ENCODE data around the gene MAP3K13. TPM values are rescaled to one million over a fixed set of nuclear protein-coding genes. Genes with fewer than 3 reads are reported as not detected.

The MAP3K13 gene, protein sequence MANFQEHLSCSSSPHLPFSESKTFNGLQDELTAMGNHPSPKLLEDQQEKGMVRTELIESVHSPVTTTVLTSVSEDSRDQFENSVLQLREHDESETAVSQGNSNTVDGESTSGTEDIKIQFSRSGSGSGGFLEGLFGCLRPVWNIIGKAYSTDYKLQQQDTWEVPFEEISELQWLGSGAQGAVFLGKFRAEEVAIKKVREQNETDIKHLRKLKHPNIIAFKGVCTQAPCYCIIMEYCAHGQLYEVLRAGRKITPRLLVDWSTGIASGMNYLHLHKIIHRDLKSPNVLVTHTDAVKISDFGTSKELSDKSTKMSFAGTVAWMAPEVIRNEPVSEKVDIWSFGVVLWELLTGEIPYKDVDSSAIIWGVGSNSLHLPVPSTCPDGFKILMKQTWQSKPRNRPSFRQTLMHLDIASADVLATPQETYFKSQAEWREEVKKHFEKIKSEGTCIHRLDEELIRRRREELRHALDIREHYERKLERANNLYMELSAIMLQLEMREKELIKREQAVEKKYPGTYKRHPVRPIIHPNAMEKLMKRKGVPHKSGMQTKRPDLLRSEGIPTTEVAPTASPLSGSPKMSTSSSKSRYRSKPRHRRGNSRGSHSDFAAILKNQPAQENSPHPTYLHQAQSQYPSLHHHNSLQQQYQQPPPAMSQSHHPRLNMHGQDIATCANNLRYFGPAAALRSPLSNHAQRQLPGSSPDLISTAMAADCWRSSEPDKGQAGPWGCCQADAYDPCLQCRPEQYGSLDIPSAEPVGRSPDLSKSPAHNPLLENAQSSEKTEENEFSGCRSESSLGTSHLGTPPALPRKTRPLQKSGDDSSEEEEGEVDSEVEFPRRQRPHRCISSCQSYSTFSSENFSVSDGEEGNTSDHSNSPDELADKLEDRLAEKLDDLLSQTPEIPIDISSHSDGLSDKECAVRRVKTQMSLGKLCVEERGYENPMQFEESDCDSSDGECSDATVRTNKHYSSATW
- total RNA-seq: 22.6 and 23.0 TPM in 2 replicates

DNA sequence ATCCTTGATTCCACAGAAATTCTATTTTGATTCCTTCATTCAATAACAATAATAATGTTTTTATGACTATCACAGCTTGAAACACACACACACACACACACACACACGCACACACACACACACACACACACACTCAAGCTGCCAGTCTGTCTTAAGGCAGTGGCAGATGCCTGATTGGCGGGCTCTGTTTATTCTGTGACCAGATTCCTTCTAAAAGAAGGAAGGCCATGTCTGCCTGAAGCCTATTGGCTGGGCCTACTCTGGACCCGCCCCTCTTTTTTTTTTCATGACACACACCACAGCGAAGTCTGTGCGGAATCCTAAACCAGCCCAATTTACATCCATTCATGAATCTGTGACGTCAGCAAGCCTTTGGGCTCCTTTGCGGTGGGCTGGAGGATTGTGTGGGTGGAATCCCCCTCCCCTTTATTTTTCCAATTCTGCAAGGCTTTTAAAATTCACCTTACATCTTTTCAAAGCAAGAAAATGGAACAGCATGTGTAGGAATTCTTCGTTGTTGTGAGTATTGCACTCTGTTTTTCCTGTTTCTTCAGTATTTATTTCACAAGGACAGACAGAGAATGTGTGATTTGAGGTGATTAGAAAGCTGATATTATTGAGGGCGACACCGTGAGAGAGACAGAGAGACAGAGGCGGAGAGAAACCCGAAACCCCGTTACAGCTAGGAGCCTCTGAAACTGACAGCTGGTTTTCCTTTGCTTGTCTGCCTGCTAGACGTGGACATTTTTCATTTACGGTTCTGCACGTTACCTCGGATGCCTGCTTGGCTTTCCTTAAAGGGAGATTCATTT lies at the start of gene MAP3K13:
Gene MAP3K13, plus strand, starts transcription at position 287 of the 812 bp plus-strand sequence. CDS start 65,446 bp downstream, outside the sequence.

DNA sequence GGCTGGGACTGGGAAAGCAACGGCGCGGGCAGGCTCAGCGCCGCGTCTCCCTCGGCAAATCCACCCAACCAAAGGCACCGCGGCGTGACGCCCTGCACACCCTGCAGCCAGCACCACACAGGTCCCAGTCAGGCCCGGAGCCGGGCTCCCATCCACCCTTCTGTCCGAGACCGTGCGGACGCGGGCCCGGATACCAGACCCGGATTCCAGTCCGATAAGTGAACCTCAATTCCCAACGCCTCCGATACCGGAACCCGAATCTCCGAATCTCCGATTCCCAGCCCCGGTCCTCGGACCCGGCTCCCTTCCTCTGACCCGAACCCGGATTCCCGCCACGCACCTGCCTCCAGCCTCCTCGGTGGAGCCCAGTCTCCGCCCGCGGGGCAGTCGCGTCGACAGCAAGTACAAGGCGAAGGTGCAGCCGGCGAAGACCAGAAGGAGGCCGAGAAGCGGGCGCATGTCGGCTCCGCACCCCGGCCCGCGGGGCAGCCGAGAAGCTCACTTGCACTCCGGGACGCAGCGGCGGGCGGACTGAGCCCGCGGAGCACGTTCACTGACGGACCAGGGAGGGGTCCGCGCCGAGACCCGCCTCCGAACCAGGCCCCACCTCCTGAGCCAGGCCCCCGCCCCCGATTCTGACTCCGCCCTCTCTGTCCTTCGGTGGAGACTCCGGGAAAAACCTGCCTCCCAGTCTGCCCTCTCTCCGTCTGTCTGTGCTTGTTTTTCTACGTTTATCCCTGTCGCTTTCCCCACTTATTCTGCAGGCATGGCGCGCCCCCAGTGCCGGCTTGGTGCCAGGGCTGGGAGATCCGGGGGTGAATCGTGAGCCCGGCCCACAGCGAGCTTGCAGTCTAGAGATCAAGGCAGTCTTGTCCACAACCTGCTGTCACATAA lies 135.8 kb downstream of the MAP3K13 start, which contains the start of gene TMEM41A:
Gene TMEM41A, minus strand, starts transcription at position 533 of the 894 bp plus-strand sequence. Its CDS starts 74 bp downstream, at position 459.

Other genes starting within 250 kb of the MAP3K13 start
- 1.1 and 1.9 TPM in 2 replicates for gene C3orf70, start 210.1 kb upstream of the MAP3K13 start, total RNA-seq
- 9.0 and 9.9 TPM in 2 replicates for gene EHHADH, start 109.1 kb upstream of the MAP3K13 start, total RNA-seq
- 8.6 and 9.0 TPM in 2 replicates for gene TMEM41A, start 135.9 kb downstream of the MAP3K13 start, total RNA-seq
- 0.96 and 2.3 TPM in 2 replicates for gene LIPH, start 189.5 kb downstream of the MAP3K13 start, total RNA-seq
- gene SENP2, start 223.2 kb downstream of the MAP3K13 start, total RNA-seq: 48.5 and 48.7 TPM in 2 replicates

Data from regular cardiac myocyte (primary cell).